Uterine smooth muscle cell (primary cell): ENCODE results near the gene PCDHGB1. TPM values are rescaled to one million over a fixed set of nuclear protein-coding genes. Genes with fewer than 3 reads are reported as not detected.

ENCODE experiments used
- total RNA-seq: library from RNA; depleted of rRNA; stranded (reverse); fragments of >200 nt; gene quantifications from 2 replicates; pipeline ENCODE4 v1.2.3, GENCODE V29; 2014

PCDHGB1 gene
- total RNA-seq, 1 donor from 2014 or later, result 1.2 TPM

GRCh38 chr5:141397756-141398551 lies 48.1 kb downstream of the PCDHGB1 start, which contains the start of gene PCDHGB5:
TSS of gene PCDHGB5 (plus strand) at chr5:141397947. CDS start at chr5:141398128, 181 bp downstream.

Other genes with a start within 250 kb of the PCDHGB1 start
- gene PCDHB3, start 249.6 kb upstream of the PCDHGB1 start, total RNA-seq, result 0.75 and 0.77 TPM in 2 replicates
- under 0.01 and 0.12 TPM in 2 replicates for gene PCDHB4, start 228.3 kb upstream of the PCDHGB1 start, total RNA-seq
- 0.22 and 0.50 TPM in 2 replicates for gene PCDHB5, start 214.9 kb upstream of the PCDHGB1 start, total RNA-seq
- under 0.01 TPM in 2 replicates for gene PCDHB6, start 200.0 kb upstream of the PCDHGB1 start, total RNA-seq
- 0.11 and 0.12 TPM in 2 replicates for gene PCDHB7, start 177.5 kb upstream of the PCDHGB1 start, total RNA-seq
- 0.11 and 0.25 TPM in 2 replicates for gene PCDHB8, start 172.3 kb upstream of the PCDHGB1 start, total RNA-seq
- 0.12 and 0.33 TPM in 2 replicates for gene PCDHB16, start 167.7 kb upstream of the PCDHGB1 start, total RNA-seq
- under 0.01 TPM in 2 replicates for gene PCDHB9, start 162.9 kb upstream of the PCDHGB1 start, total RNA-seq
- 0.11 and 0.12 TPM in 2 replicates for gene PCDHB10, start 157.7 kb upstream of the PCDHGB1 start, total RNA-seq
- under 0.01 TPM in 1 of 2 replicates, not detected in the other for gene PCDHB11, start 150.5 kb upstream of the PCDHGB1 start, total RNA-seq
- gene PCDHB12, start 141.4 kb upstream of the PCDHGB1 start, total RNA-seq, result under 0.01 and 0.12 TPM in 2 replicates
- under 0.01 and 0.12 TPM in 2 replicates for gene PCDHB13, start 136.2 kb upstream of the PCDHGB1 start, total RNA-seq
- gene PCDHB14, start 126.8 kb upstream of the PCDHGB1 start, total RNA-seq, result 0.11 and 0.12 TPM in 2 replicates
- gene PCDHB15, start 104.7 kb upstream of the PCDHGB1 start, total RNA-seq, result under 0.01 and 0.37 TPM in 2 replicates
- 0.50 and 0.66 TPM in 2 replicates for gene SLC25A2, start 46.0 kb upstream of the PCDHGB1 start, total RNA-seq
- gene TAF7, start 29.3 kb upstream of the PCDHGB1 start, total RNA-seq, result 86.1 and 88.3 TPM in 2 replicates
- gene PCDHGA1, start 19.6 kb upstream of the PCDHGB1 start, total RNA-seq, result 0.22 and 0.62 TPM in 2 replicates
- gene PCDHGA2, start 11.3 kb upstream of the PCDHGB1 start, total RNA-seq, result 0.89 and 2.2 TPM in 2 replicates
- 0.22 and 0.87 TPM in 2 replicates for gene PCDHGA3, start 6.3 kb upstream of the PCDHGB1 start, total RNA-seq
- gene PCDHGA4, start 4.9 kb downstream of the PCDHGB1 start, total RNA-seq, result 2.2 and 5.2 TPM in 2 replicates
- gene PCDHGB2, start 9.9 kb downstream of the PCDHGB1 start, total RNA-seq, result 1.2 and 1.7 TPM in 2 replicates
- 0.55 and 0.87 TPM in 2 replicates for gene PCDHGA5, start 14.1 kb downstream of the PCDHGB1 start, total RNA-seq
- gene PCDHGB3, start 20.1 kb downstream of the PCDHGB1 start, total RNA-seq, result 2.3 and 4.2 TPM in 2 replicates
- gene PCDHGA6, start 23.8 kb downstream of the PCDHGB1 start, total RNA-seq, result 1.7 and 3.2 TPM in 2 replicates
- 1.3 and 4.0 TPM in 2 replicates for gene PCDHGA7, start 32.6 kb downstream of the PCDHGB1 start, total RNA-seq
- 11.3 and 20.9 TPM in 2 replicates for gene PCDHGB4, start 37.6 kb downstream of the PCDHGB1 start, total RNA-seq
- gene PCDHGA8, start 42.5 kb downstream of the PCDHGB1 start, total RNA-seq, result 1.1 and 2.4 TPM in 2 replicates
- gene PCDHGB5, start 47.8 kb downstream of the PCDHGB1 start, total RNA-seq, result 16.2 and 25.0 TPM in 2 replicates
- gene PCDHGA9, start 52.7 kb downstream of the PCDHGB1 start, total RNA-seq, result 4.0 and 4.2 TPM in 2 replicates
- gene PCDHGB6, start 57.9 kb downstream of the PCDHGB1 start, total RNA-seq, result 2.4 and 2.9 TPM in 2 replicates
- gene PCDHGA10, start 62.9 kb downstream of the PCDHGB1 start, total RNA-seq, result 4.9 and 5.2 TPM in 2 replicates
- gene PCDHGB7, start 67.6 kb downstream of the PCDHGB1 start, total RNA-seq, result 6.0 and 7.4 TPM in 2 replicates
- gene PCDHGA11, start 71.0 kb downstream of the PCDHGB1 start, total RNA-seq, result 11.7 and 13.6 TPM in 2 replicates
- gene PCDHGA12, start 80.4 kb downstream of the PCDHGB1 start, total RNA-seq, result 15.5 and 21.5 TPM in 2 replicates
- 39.6 and 44.7 TPM in 2 replicates for gene PCDHGC3, start 125.9 kb downstream of the PCDHGB1 start, total RNA-seq
- 2.2 and 2.4 TPM in 2 replicates for gene PCDHGC4, start 134.9 kb downstream of the PCDHGB1 start, total RNA-seq
- gene PCDHGC5, start 139.0 kb downstream of the PCDHGB1 start, total RNA-seq, result 2.3 and 2.9 TPM in 2 replicates